HG02642 (cell line): ENCODE measurements around the gene ARID5B.
"Not testable (repeated sequence)": the region's sequence is repeated elsewhere in the genome, so short reads cannot be mapped to it uniquely, and the experiment has no call there.

Experiments used
- ATAC-seq: cut with Tn5 transposase; IDR thresholded peaks from one replicate; pipeline ENCODE4 v1.9.1; 2021; ENCODE audit warnings: mild to moderate bottlenecking; ENCODE audit not compliant: unreplicated experiment, poor library complexity

The ARID5B gene

GRCh38 chr10:61960396-61961120, 59.1 kb downstream of the ARID5B start:
- ATAC-seq, result no peak

GRCh38 chr10:61961278-61961677, 59.8 kb downstream of the ARID5B start:
- peak; percentile 75 for ATAC-seq

- no peak for ATAC-seq
Measured at GRCh38 chr10:61962971-61963370, 61.5 kb downstream of the ARID5B start.

GRCh38 chr10:61963669-61964058, 62.2 kb downstream of the ARID5B start:
- ATAC-seq, result no peak

- ATAC-seq, result no peak
Measured at GRCh38 chr10:61964059-61964709, 62.7 kb downstream of the ARID5B start.

- ATAC-seq, result no peak
Measured at GRCh38 chr10:61964949-61965702, 63.6 kb downstream of the ARID5B start.

- peak; percentile 18 for ATAC-seq
Measured at GRCh38 chr10:61965703-61966395, 64.3 kb downstream of the ARID5B start.

- no peak for ATAC-seq
Measured at GRCh38 chr10:61967298-61967697, 65.8 kb downstream of the ARID5B start.

- no peak for ATAC-seq
Measured at GRCh38 chr10:61970182-61971002, 68.9 kb downstream of the ARID5B start.

GRCh38 chr10:61971003-61971325, 69.5 kb downstream of the ARID5B start:
- no peak for ATAC-seq

GRCh38 chr10:61973169-61973568, 71.7 kb downstream of the ARID5B start:
- ATAC-seq, result no peak

- no peak for ATAC-seq
Measured at GRCh38 chr10:61973906-61974305, 72.4 kb downstream of the ARID5B start.

GRCh38 chr10:61974601-61975390, 73.3 kb downstream of the ARID5B start:
- peak; percentile 30 for ATAC-seq

GRCh38 chr10:61975391-61975932, 74.0 kb downstream of the ARID5B start:
- peak; percentile 92 for ATAC-seq

GRCh38 chr10:61976951-61977721, 75.6 kb downstream of the ARID5B start:
- not testable (repeated sequence) for ATAC-seq

- no peak for ATAC-seq
Measured at GRCh38 chr10:61978965-61979364, 77.5 kb downstream of the ARID5B start.

- no peak for ATAC-seq
Measured at GRCh38 chr10:61981460-61981859, 80.0 kb downstream of the ARID5B start.

GRCh38 chr10:61983255-61983654, 81.8 kb downstream of the ARID5B start:
- no peak for ATAC-seq
